Neural crest cell (in vitro differentiated cells): Measurements from ENCODE around the gene EIF4E. TPM values are rescaled to one million over a fixed set of nuclear protein-coding genes. Genes with fewer than 3 reads are reported as not detected.

ENCODE experiments used
- DNase-seq: peaks from one replicate; pipeline ENCODE4 v3.0.0; 2021; ENCODE audit warnings: low read depth, mixed read lengths, low spot score
- H3K27ac Mint-ChIP-seq: one replicate; pipeline ENCODE4 v1.8.0; 2021; ENCODE audit warnings: mild to moderate bottlenecking, mixed read lengths; ENCODE audit not compliant: unreplicated experiment
- H3K27me3 Mint-ChIP-seq: 2 replicates; pipeline ENCODE4 v1.8.0; 2021; ENCODE audit warnings: low read depth, mild to moderate bottlenecking, mixed read lengths
- H3K36me3 Mint-ChIP-seq: 2 replicates; pipeline ENCODE4 v1.8.0; 2021; ENCODE audit warnings: low read depth, mild to moderate bottlenecking, mixed read lengths
- H3K4me1 Mint-ChIP-seq: 2 replicates; pipeline ENCODE4 v1.8.0; 2021; ENCODE audit warnings: mixed read lengths
- H3K4me3 Mint-ChIP-seq: one replicate; pipeline ENCODE4 v1.8.0; 2021; ENCODE audit warnings: mild to moderate bottlenecking, mixed read lengths
- H3K9me3 Mint-ChIP-seq: 2 replicates; pipeline ENCODE4 v1.8.0; 2021; ENCODE audit warnings: mixed read lengths
- total RNA-seq: library from RNA; stranded (reverse); gene quantifications from 2 replicates; pipeline ENCODE4 v1.2.1, GENCODE V29; 2021
- TF ChIP-seq, protein P1 (sequence below): fragments of 200-600 bp; sonication (generic); conservative IDR thresholded peaks from 2 replicates; pipeline ENCODE4 v1.5.0; 2021; ENCODE audit warnings: antibody characterized with exemption, mild to moderate bottlenecking

EIF4E gene
- total RNA-seq, 1 donor from 2014 or later = 144 TPM

DNA sequence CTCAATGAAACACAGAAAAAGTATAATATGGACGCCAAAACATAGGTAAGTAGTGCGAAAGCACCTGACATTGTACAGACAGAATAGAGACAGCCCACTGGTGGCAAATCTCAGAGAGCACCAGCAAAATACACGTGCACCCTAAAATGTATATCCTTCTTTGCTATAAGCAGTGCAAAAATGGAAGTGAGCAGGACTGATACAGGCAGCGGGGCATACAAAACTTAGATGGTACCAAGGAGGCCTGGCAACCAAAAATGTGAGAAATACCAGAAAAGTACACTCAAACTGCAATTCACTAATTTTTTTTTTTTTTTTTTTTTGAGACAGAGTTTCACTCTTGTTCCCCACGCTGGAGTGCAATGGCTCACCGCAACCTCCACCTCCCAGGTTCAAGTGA, 63.9 kb downstream of the EIF4E start:
- H3K9me3 Mint-ChIP-seq = no peaks in the 10 kb centered on the region
- no peaks in the 10 kb centered on the region for H3K4me1 Mint-ChIP-seq
- DNase-seq = no peak
- TF ChIP-seq, protein P1, sequence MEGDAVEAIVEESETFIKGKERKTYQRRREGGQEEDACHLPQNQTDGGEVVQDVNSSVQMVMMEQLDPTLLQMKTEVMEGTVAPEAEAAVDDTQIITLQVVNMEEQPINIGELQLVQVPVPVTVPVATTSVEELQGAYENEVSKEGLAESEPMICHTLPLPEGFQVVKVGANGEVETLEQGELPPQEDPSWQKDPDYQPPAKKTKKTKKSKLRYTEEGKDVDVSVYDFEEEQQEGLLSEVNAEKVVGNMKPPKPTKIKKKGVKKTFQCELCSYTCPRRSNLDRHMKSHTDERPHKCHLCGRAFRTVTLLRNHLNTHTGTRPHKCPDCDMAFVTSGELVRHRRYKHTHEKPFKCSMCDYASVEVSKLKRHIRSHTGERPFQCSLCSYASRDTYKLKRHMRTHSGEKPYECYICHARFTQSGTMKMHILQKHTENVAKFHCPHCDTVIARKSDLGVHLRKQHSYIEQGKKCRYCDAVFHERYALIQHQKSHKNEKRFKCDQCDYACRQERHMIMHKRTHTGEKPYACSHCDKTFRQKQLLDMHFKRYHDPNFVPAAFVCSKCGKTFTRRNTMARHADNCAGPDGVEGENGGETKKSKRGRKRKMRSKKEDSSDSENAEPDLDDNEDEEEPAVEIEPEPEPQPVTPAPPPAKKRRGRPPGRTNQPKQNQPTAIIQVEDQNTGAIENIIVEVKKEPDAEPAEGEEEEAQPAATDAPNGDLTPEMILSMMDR = no peak
- H3K4me3 Mint-ChIP-seq = no peak overlapping the region
- no peaks in the 10 kb centered on the region for H3K27me3 Mint-ChIP-seq
- no peak overlapping the region for H3K27ac Mint-ChIP-seq
- no peaks in the 10 kb centered on the region for H3K36me3 Mint-ChIP-seq

DNA sequence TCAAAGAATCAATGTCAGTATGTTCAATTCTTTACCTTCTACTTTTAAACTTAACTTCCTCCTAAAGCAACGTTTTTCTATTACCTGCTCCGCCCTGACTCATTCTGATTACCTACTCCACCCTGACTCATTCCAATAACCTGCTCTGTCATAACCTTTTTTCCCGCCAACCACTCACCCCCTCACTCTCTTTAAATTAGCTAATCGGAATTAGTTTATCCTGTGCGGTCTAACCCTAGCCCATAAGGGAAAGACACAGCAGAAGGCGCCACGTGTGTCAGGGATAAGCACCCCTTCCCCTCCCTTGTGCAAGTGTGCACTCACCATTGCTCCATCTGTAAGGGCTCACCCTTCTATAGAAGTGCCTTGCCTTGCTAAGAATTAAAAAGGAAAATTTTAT, 64.4 kb downstream of the EIF4E start:
- TF ChIP-seq, protein P1 = no peak
- no peaks in the 10 kb centered on the region for H3K9me3 Mint-ChIP-seq
- no peaks in the 10 kb centered on the region for H3K36me3 Mint-ChIP-seq
- H3K27me3 Mint-ChIP-seq = no peaks in the 10 kb centered on the region
- H3K4me3 Mint-ChIP-seq = no peak overlapping the region
- no peak overlapping the region for H3K27ac Mint-ChIP-seq
- H3K4me1 Mint-ChIP-seq = no peaks in the 10 kb centered on the region
- no peak for DNase-seq

DNA sequence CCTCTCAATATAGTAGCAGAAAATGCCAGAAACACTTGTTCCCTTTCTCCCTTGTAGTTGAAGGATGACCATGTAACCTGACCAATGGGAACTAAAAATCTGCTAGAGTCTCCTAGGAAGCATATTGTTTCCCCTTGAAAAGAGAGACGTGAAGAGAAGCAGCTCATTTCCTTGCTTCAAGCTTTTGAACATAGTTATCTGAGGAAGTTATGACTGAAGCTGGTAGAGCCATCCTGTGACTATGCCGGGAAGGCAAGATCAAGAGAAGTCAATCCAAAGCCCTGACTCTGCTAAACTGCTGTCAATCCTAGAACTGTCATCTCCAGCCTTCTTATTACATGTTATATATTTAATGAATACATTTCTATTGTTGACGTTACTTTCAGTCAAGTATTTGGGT, 66.6 kb downstream of the EIF4E start:
- H3K27me3 Mint-ChIP-seq = no peaks in the 10 kb centered on the region
- no peaks in the 10 kb centered on the region for H3K9me3 Mint-ChIP-seq
- no peaks in the 10 kb centered on the region for H3K4me1 Mint-ChIP-seq
- H3K27ac Mint-ChIP-seq = no peak overlapping the region
- H3K36me3 Mint-ChIP-seq = no peaks in the 10 kb centered on the region
- no peak for DNase-seq
- H3K4me3 Mint-ChIP-seq = no peak overlapping the region
- TF ChIP-seq, protein P1 = no peak

DNA sequence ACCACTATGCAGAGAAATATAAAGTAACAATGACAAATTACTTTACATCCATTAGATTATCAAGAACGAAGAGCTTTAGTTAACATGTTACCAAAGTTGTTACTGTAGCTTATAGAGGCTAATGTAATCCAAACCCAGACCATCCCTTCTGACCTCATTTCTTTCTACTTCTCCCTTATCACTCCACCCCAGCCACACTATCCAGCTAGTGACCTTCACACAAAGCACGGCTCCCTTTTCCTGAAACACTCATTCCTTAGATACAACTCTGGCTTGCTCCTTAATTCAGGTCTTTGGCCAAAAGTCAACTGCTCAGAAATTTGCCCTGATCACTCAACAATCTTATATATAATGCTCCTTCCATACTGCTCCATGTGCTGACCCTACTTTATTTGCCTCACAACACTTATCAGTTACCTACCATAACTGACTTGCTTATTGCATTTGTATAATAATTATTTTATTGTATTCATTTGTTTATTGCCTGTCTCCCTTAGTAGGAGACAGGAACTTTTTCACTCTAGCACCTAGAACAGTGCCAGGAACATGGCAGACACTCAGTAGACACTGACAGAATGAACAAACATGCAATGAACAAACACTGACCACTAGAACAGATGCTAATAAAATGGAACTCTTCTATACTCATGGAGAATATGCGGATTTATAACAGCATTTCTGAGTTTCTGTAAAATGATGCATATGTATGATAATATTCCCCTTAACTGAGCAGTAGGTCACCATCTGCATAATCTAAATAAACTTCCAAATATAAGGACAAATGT, 67.6 kb downstream of the EIF4E start:
- no peaks in the 10 kb centered on the region for H3K36me3 Mint-ChIP-seq
- H3K4me3 Mint-ChIP-seq = no peak overlapping the region
- H3K27ac Mint-ChIP-seq = no peak overlapping the region
- no peaks in the 10 kb centered on the region for H3K9me3 Mint-ChIP-seq
- H3K4me1 Mint-ChIP-seq = no peaks in the 10 kb centered on the region
- no peak for DNase-seq
- TF ChIP-seq, protein P1 = no peak
- no peaks in the 10 kb centered on the region for H3K27me3 Mint-ChIP-seq

- no peak overlapping the region for H3K27ac Mint-ChIP-seq
- TF ChIP-seq, protein P1 = no peak
- H3K4me1 Mint-ChIP-seq = no peaks in the 10 kb centered on the region
- H3K4me3 Mint-ChIP-seq = no peak overlapping the region
- H3K27me3 Mint-ChIP-seq = no peaks in the 10 kb centered on the region
- peaks cover 5% of the 10 kb centered on the region for H3K36me3 Mint-ChIP-seq
- H3K9me3 Mint-ChIP-seq = peaks cover 3% of the 10 kb centered on the region
- DNase-seq = no peak
Measured at GRCh38 chr4:98851806-98852205, 77.1 kb downstream of the EIF4E start.
